ENCODE results near the gene SNCA. TPM values are rescaled to one million over a fixed set of nuclear protein-coding genes. Genes with fewer than 3 reads are reported as not detected.
A peak's percentile ranks its signal among the peaks of the same experiment; 100 is the strongest.

SNCA gene
- polyA plus RNA-seq, 4 donors, result 0.89 to 12.7 (median 3.1) TPM

DNA sequence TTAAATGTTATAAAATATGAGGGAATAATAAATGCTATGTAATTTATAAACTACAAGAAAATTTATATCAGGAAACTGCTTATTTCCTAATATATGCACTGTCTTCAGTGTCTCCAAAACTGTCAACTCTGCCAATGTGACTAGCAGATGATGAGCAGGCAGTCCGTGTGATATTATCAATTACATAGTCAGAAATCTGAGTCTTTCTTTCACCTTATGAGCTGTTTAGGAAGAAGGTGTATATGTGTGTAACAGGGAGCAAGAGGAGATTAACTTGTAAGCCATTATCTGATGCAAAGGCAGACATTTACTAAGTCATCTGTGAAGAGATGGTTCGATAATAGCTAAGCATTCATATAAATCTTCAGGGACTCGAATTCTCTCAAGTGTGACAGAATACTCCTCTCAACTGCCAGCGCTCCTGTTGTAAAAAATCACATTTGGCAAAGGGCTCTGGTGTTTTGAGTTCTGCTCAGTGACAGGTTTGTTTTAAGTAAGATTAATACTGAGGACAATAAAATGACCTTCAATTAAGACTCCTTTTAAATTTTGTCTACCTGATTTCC lies 79.7 kb downstream of the SNCA start:
- no peaks in the 10 kb centered on the region for H3K27me3 ChIP-seq (ENCODE audit: control insufficient read depth in 3 of 3, insufficient read depth in 3 of 3, low read length in 3 of 3)
- H3K27ac ChIP-seq (ENCODE audit: low read depth in 1 of 3, low read length in 2 of 3), result no peak overlapping the region
- no peak overlapping the region for H3K4me3 ChIP-seq (ENCODE audit: low read depth in 1 of 3, low read length in 3 of 3)
- DNase-seq (no peak), FAIRE-seq (no peak)
- 67 to 78% (median 71%) methylated on average over 4 of the region's 4 CpGs for WGBS, 3 donors
- no peaks in the 10 kb centered on the region for H3K9me3 ChIP-seq (ENCODE audit: control insufficient read depth in 2 of 2, insufficient read depth in 1 of 2, low read depth in 1 of 2, low read length in 1 of 2)
- H3K36me3 ChIP-seq (ENCODE audit: control insufficient read depth in 3 of 3, insufficient read depth in 2 of 3, low read depth in 1 of 3, low read length in 3 of 3), result no peaks in the 10 kb centered on the region
- peaks cover 0 to 9% (median 0%) of the 10 kb centered on the region in 3 donors for H3K4me1 ChIP-seq (ENCODE audit: control insufficient read depth in 3 of 3, insufficient read depth in 2 of 3, low read depth in 1 of 3, low read length in 2 of 3)

DNA sequence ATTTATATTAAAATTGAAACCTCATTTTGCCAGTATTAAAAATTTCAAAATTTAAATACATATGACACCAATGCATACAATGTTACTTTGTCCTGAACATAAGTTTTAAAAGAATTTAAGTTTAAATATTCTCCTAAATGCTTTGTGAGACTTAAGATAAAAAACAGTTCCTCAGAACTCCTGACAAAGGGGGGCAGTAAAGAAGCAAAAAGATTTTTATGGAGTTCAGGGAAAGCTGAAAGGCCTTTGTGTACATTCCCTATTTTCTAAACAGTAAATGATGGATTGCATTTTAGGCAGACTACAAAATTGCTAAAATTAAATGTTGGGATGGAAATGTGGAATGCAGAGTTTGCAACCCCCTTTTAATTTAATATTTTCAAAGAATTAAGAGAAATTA lies 81.7 kb downstream of the SNCA start:
- Histone ChIP-seq H3K4me3 (ENCODE audit: low read depth in 1 of 3, low read length in 3 of 3) (no peak overlapping the region), H3K4me1 (ENCODE audit: control insufficient read depth in 3 of 3, insufficient read depth in 2 of 3, low read depth in 1 of 3, low read length in 2 of 3) (peaks cover 0 to 9% (median 0%) of the 10 kb centered on the region in 3 donors), H3K27ac (ENCODE audit: low read depth in 1 of 3, low read length in 2 of 3) (no peak overlapping the region), H3K9me3 (ENCODE audit: control insufficient read depth in 2 of 2, insufficient read depth in 1 of 2, low read depth in 1 of 2, low read length in 1 of 2) (no peaks in the 10 kb centered on the region), H3K27me3 (ENCODE audit: control insufficient read depth in 3 of 3, insufficient read depth in 3 of 3, low read length in 3 of 3) (no peaks in the 10 kb centered on the region), H3K36me3 (ENCODE audit: control insufficient read depth in 3 of 3, insufficient read depth in 2 of 3, low read depth in 1 of 3, low read length in 3 of 3) (no peaks in the 10 kb centered on the region)
- peak; percentile 65 for FAIRE-seq
- DNase-seq, result no peak

DNA sequence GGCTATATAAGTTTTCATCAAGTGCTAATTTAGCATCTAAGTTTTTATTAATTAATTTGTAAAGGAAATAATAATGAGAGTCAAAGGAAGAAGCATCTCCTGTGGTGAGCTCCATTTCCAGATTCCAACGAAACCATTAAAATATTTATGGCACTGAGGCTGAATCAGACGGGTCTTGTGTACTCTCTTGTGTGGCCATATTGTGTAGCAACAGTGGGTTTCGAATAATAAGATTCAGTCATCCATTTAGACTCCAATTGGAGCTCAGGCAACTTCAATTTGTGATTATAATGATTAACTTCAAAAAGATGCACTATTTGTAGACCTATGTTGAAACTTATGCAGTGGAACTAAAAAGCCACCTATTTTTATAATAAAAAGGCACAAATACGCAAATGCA lies 82.4 kb downstream of the SNCA start:
- FAIRE-seq (no peak), DNase-seq (no peak)
- WGBS, 3 donors, result 68 to 77% (median 69%) methylated on average over 4 of the region's 4 CpGs
- H3K36me3 ChIP-seq (ENCODE audit: control insufficient read depth in 3 of 3, insufficient read depth in 2 of 3, low read depth in 1 of 3, low read length in 3 of 3), result no peaks in the 10 kb centered on the region
- H3K27ac ChIP-seq (ENCODE audit: low read depth in 1 of 3, low read length in 2 of 3), result no peak overlapping the region
- no peaks in the 10 kb centered on the region for H3K27me3 ChIP-seq (ENCODE audit: control insufficient read depth in 3 of 3, insufficient read depth in 3 of 3, low read length in 3 of 3)
- peaks cover 0 to 9% (median 0%) of the 10 kb centered on the region in 3 donors for H3K4me1 ChIP-seq (ENCODE audit: control insufficient read depth in 3 of 3, insufficient read depth in 2 of 3, low read depth in 1 of 3, low read length in 2 of 3)
- no peaks in the 10 kb centered on the region for H3K9me3 ChIP-seq (ENCODE audit: control insufficient read depth in 2 of 2, insufficient read depth in 1 of 2, low read depth in 1 of 2, low read length in 1 of 2)
- H3K4me3 ChIP-seq (ENCODE audit: low read depth in 1 of 3, low read length in 3 of 3), result no peak overlapping the region

DNA sequence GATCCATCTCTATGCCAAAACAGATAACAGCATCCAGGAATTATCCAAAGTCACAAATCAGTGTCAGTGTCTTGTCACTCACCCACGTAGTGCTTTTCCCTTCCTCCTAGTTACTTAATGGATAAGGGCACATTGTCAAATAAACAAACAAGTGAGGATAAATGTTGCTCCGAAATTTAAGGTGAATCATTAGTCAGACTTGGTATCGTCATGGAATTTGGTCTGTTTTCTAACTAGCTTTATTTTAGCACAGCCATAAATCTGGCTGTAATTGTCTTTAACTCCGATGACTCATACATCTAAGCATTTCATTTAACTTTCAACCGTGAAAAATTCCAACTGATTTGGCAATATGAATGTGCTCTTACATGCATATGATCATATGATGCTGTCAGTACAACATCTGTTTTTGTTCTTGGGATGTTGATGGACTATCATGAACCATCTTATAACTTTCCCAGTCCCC lies 83.3 kb downstream of the SNCA start:
- FAIRE-seq (no peak), DNase-seq (peak; percentile 55 to 59)
- WGBS, 3 donors, result 11 to 21% (median 20%) methylated on average over 5 of the region's 5 CpGs
- Histone ChIP-seq H3K27me3 (ENCODE audit: control insufficient read depth in 3 of 3, insufficient read depth in 3 of 3, low read length in 3 of 3) (no peaks in the 10 kb centered on the region), H3K9me3 (ENCODE audit: control insufficient read depth in 2 of 2, insufficient read depth in 1 of 2, low read depth in 1 of 2, low read length in 1 of 2) (no peaks in the 10 kb centered on the region), H3K36me3 (ENCODE audit: control insufficient read depth in 3 of 3, insufficient read depth in 2 of 3, low read depth in 1 of 3, low read length in 3 of 3) (no peaks in the 10 kb centered on the region), H3K4me1 (ENCODE audit: control insufficient read depth in 3 of 3, insufficient read depth in 2 of 3, low read depth in 1 of 3, low read length in 2 of 3) (peaks cover 0 to 9% (median 0%) of the 10 kb centered on the region in 3 donors), H3K4me3 (ENCODE audit: low read depth in 1 of 3, low read length in 3 of 3) (no peak overlapping the region), H3K27ac (ENCODE audit: low read depth in 1 of 3, low read length in 2 of 3) (peak overlapping the region in 1 of 3 donors; percentile 22)

DNA sequence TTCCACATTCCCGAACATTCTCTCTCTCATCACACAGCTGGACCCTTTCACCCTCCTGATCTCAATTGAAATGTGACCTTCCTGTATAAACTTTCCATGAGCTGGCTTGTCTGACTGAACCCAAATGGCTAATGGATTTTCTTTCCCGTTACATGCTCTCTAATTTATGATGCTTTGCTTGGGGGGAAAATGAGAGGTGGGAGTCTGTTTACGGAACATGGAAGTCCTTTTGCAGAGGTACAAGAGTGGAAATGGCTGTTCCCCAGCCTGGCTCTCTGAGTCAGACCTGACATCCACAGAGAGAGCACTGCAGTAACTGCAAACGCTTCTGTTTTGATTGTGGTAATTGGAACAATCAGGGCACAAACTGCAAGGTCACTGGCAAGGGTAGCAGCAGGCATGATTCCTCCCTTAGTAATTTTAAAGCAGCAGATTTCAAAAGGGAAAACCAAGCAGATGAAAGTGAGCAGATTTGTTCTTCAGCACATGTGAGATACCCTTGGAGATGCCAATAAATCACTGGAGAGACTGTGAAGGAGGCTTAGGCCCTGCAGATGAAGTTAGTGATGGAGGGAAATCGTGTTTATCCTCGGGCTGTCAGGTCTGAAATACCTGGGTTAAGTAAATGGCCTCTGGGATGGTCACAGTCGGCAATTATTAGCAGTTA lies 83.9 kb downstream of the SNCA start:
- H3K4me3 ChIP-seq (ENCODE audit: low read depth in 1 of 3, low read length in 3 of 3), result no peak overlapping the region
- no peak for FAIRE-seq
- H3K27ac ChIP-seq (ENCODE audit: low read depth in 1 of 3, low read length in 2 of 3), result peak overlapping the region in 1 of 3 donors; percentile 22
- 44 to 48% (median 48%) methylated on average over 7 of the region's 7 CpGs for WGBS, 3 donors
- no peaks in the 10 kb centered on the region for H3K36me3 ChIP-seq (ENCODE audit: control insufficient read depth in 3 of 3, insufficient read depth in 2 of 3, low read depth in 1 of 3, low read length in 3 of 3)
- no peaks in the 10 kb centered on the region for H3K27me3 ChIP-seq (ENCODE audit: control insufficient read depth in 3 of 3, insufficient read depth in 3 of 3, low read length in 3 of 3)
- DNase-seq, result no peak
- no peaks in the 10 kb centered on the region for H3K9me3 ChIP-seq (ENCODE audit: control insufficient read depth in 2 of 2, insufficient read depth in 1 of 2, low read depth in 1 of 2, low read length in 1 of 2)
- H3K4me1 ChIP-seq (ENCODE audit: control insufficient read depth in 3 of 3, insufficient read depth in 2 of 3, low read depth in 1 of 3, low read length in 2 of 3), result peaks cover 0 to 9% (median 0%) of the 10 kb centered on the region in 3 donors

DNA sequence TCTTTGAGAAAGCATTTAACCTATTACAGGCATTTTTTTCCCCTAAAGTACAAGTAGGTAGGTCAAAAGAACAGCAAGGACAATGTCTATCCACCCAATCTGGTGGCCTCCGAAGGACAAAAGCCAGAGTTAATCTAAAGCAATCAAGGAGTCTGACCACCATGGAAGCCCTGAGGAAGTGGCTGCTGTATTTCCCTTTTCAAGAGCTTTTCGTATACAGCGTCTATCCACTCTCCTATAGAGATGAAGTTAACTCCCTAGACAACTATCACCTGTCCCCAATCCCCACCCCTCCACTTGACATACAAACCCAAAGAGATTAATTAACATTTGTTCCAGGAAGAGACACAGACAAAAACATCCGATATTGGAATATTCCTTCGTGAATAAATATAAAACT lies 85.5 kb downstream of the SNCA start:
- DNase-seq, result no peak
- Histone ChIP-seq H3K4me1 (ENCODE audit: control insufficient read depth in 3 of 3, insufficient read depth in 2 of 3, low read depth in 1 of 3, low read length in 2 of 3) (peaks cover 0 to 9% (median 0%) of the 10 kb centered on the region in 3 donors), H3K4me3 (ENCODE audit: low read depth in 1 of 3, low read length in 3 of 3) (no peak overlapping the region), H3K36me3 (ENCODE audit: control insufficient read depth in 3 of 3, insufficient read depth in 2 of 3, low read depth in 1 of 3, low read length in 3 of 3) (no peaks in the 10 kb centered on the region), H3K27me3 (ENCODE audit: control insufficient read depth in 3 of 3, insufficient read depth in 3 of 3, low read length in 3 of 3) (no peaks in the 10 kb centered on the region), H3K9me3 (ENCODE audit: control insufficient read depth in 2 of 2, insufficient read depth in 1 of 2, low read depth in 1 of 2, low read length in 1 of 2) (no peaks in the 10 kb centered on the region), H3K27ac (ENCODE audit: low read depth in 1 of 3, low read length in 2 of 3) (no peak overlapping the region)
- 72 to 85% (median 85%) methylated on average over 5 of the region's 5 CpGs for WGBS, 3 donors
- no peak for FAIRE-seq

DNA sequence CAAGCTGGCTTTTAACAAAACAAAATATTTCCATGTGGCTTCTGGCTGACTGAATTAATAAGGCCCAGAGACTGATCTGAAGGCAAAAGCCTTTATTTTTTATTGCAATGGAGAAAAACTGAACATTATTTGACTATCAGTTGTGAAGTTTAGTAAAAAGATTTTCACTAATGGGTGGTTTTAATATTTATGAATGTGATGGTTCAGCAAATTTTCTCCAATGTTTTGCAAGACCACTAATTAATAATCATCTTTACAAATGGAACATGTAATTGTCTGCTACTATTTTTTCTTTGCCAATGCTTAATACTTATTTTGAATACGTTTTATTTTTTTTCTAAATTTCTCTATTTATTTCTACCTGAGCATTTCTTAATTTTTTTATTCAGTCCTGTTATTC lies 90.6 kb downstream of the SNCA start:
- FAIRE-seq (no peak), DNase-seq (no peak)
- H3K4me3 ChIP-seq (ENCODE audit: low read depth in 1 of 3, low read length in 3 of 3), result no peak overlapping the region
- H3K27me3 ChIP-seq (ENCODE audit: control insufficient read depth in 3 of 3, insufficient read depth in 3 of 3, low read length in 3 of 3), result no peaks in the 10 kb centered on the region
- WGBS, 3 donors, result 60 to 85% (median 78%) methylated on average over 1 of the region's 1 CpG
- H3K27ac ChIP-seq (ENCODE audit: low read depth in 1 of 3, low read length in 2 of 3), result no peak overlapping the region
- H3K4me1 ChIP-seq (ENCODE audit: control insufficient read depth in 3 of 3, insufficient read depth in 2 of 3, low read depth in 1 of 3, low read length in 2 of 3), result no peaks in the 10 kb centered on the region
- no peaks in the 10 kb centered on the region for H3K36me3 ChIP-seq (ENCODE audit: control insufficient read depth in 3 of 3, insufficient read depth in 2 of 3, low read depth in 1 of 3, low read length in 3 of 3)
- H3K9me3 ChIP-seq (ENCODE audit: control insufficient read depth in 2 of 2, insufficient read depth in 1 of 2, low read depth in 1 of 2, low read length in 1 of 2), result no peaks in the 10 kb centered on the region

DNA sequence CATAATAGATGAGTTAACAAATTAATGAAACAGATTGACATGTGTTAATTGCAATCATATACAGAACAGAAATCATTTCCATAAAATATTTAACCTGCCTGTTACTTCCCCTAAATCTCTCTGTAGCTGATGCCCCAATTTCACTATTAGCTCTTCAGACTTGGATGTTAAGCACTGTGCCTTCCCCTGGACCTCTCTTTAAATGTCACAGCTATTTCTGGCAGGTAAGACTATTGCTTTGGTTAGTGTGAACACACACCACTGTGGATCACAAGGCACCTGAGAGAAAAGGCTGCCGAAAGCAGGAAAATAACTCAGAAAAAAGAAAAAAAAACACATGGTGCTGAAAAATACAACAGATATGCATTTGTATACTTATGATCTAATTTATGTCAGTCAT lies 91.3 kb downstream of the SNCA start:
- Histone ChIP-seq H3K4me3 (ENCODE audit: low read depth in 1 of 3, low read length in 3 of 3) (no peak overlapping the region), H3K27ac (ENCODE audit: low read depth in 1 of 3, low read length in 2 of 3) (no peak overlapping the region), H3K36me3 (ENCODE audit: control insufficient read depth in 3 of 3, insufficient read depth in 2 of 3, low read depth in 1 of 3, low read length in 3 of 3) (no peaks in the 10 kb centered on the region), H3K9me3 (ENCODE audit: control insufficient read depth in 2 of 2, insufficient read depth in 1 of 2, low read depth in 1 of 2, low read length in 1 of 2) (no peaks in the 10 kb centered on the region), H3K27me3 (ENCODE audit: control insufficient read depth in 3 of 3, insufficient read depth in 3 of 3, low read length in 3 of 3) (no peaks in the 10 kb centered on the region), H3K4me1 (ENCODE audit: control insufficient read depth in 3 of 3, insufficient read depth in 2 of 3, low read depth in 1 of 3, low read length in 2 of 3) (no peaks in the 10 kb centered on the region)
- FAIRE-seq, result no peak
- DNase-seq, result no peak
- 91 to 100% (median 92%) methylated on average over 1 of the region's 1 CpG for WGBS, 3 donors

DNA sequence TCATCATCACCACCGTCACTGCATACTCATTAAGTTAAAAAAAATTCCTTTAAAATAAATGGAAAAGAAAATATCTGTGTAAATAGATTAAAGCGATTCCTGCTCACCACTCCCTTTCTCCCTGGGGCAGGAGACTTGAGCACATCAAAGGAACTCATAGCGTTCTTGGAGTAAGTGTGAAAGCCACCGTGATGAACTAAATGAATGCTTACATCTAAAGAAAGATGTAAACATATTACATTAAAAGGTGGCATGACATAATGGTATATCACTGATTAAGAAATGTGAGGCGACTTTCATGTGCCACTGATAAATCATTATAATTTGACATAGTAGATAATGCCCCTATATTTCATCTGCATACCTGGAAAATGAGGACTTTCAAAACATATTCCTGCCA lies 92.0 kb downstream of the SNCA start:
- no peak for FAIRE-seq
- WGBS, 3 donors, result 72 to 83% (median 76%) methylated on average over 5 of the region's 5 CpGs
- no peaks in the 10 kb centered on the region for H3K27me3 ChIP-seq (ENCODE audit: control insufficient read depth in 3 of 3, insufficient read depth in 3 of 3, low read length in 3 of 3)

More for the DNA sequence above, 92.0 kb downstream of the SNCA start:
- no peak overlapping the region for H3K4me3 ChIP-seq (ENCODE audit: low read depth in 1 of 3, low read length in 3 of 3)
- H3K9me3 ChIP-seq (ENCODE audit: control insufficient read depth in 2 of 2, insufficient read depth in 1 of 2, low read depth in 1 of 2, low read length in 1 of 2), result no peaks in the 10 kb centered on the region
- H3K27ac ChIP-seq (ENCODE audit: low read depth in 1 of 3, low read length in 2 of 3), result no peak overlapping the region
- no peaks in the 10 kb centered on the region for H3K4me1 ChIP-seq (ENCODE audit: control insufficient read depth in 3 of 3, insufficient read depth in 2 of 3, low read depth in 1 of 3, low read length in 2 of 3)
- DNase-seq, result no peak
- no peaks in the 10 kb centered on the region for H3K36me3 ChIP-seq (ENCODE audit: control insufficient read depth in 3 of 3, insufficient read depth in 2 of 3, low read depth in 1 of 3, low read length in 3 of 3)
